Activated CD4-positive, alpha-beta T cell treated with anti-CD3 and anti-CD28 coated beads, Interleukin-2, amount 50 U/mL, for 16 hours (primary cell): ENCODE data around the gene MAL.

ENCODE experiments used
- DNase-seq: peaks from one replicate; pipeline ENCODE4 v3.0.0-alpha.2; 2020

The MAL gene

DNA sequence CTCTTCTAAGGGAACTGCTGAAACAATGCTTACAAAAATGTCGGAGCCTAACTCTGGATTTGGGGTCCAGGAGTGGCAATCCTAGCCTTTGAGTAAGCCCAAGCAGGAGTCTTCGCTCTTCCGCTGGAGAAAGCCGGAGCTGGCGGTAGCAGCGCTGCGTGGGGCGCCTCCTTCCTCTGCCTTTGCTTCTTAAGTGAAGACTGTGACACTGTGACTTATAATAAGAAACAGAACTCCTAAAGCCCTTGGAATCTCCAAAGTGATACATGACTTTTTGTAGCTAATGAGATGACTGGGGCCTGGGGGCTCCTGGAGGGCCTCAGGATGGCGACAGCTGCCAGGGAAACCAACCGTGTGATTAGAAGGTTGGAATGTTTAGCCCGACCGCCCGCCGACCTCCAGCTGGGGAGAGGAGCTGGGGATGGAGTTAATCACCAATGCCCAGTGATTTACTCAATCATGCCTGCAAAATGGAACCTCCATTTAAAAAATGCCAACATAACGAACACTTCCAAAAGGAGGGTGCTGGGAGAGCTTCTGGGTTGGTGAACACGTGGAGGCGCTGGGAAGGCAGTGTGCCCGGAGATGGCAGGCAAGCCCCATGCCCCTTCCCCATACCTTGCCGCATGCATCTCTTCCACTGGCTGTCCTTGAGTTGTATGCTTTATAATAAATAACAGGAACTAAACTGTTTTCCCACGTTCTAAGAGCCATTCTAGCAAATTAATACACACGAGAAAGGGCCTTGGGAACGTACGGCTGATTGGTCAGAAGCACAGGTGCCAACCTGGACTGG, 29.0 kb upstream of the MAL start:
- DNase-seq: no peak

DNA sequence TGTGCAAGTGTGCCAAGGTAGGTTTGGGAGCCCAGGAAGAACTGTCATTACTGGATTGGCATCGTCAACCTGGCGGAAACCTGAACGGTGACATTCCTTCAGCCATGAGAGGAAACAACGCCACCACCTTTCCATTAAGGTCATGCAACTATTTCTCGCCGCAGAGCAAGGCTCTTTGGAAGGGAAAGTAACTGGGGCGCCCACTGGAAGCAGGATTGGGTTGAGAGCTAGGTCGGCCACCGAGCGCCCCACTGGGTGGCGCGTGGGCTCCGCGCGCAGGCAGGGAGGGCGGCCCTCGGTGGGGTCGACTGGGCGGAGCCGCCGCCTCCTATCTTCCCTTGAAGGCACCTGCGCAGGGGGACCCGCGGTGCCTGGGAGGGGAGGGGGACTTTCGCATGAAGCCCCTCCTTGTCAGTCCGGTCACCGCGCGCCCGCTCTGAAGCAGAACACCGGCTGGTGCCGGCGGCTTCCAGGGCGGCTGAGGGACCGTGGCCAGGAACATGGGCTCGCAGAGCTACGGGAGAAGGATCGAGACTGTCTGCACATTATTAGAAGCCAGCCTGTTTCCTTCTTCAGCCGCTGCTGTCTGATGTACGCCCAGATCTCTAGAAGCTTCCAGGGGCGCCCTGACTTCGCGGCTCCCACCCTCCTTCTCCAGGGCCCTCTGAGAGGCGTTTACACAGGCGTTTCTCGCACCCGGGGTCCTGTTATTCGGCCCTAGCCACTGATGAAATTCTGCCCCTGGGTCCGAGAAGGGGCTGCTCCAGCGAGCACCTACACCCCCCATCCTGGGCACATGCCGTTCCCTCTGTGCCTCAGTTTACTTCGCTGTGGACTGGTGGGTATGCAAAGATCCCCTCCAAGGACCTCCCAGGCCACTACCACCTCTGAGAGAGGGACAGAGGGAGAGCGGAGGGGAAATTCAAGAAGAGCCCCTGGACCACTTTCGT, 27.3 kb upstream of the MAL start:
- DNase-seq: no peak

DNA sequence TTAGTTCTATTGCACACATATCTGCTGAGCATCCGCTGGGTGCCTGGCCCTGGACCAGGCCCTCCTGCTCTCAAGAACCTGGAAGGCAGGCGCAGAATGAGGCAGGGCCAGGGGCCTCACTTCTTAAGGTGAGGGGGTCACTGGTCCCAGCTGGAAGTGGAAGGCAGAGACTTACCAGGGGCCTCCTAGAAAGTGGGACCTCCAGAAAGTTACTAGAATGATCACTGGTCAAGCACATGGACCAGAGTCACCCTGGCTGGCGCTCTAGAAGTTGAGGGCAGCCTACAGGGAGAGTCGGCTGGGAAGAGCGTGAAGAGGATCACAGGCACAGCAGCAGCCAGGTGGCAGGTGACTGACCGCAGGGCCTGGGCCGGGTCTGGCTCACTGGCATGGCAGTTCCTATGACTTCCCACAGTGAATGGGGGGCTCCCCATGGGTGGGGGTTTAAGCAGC, 26.1 kb upstream of the MAL start:
- no peak for DNase-seq

DNA sequence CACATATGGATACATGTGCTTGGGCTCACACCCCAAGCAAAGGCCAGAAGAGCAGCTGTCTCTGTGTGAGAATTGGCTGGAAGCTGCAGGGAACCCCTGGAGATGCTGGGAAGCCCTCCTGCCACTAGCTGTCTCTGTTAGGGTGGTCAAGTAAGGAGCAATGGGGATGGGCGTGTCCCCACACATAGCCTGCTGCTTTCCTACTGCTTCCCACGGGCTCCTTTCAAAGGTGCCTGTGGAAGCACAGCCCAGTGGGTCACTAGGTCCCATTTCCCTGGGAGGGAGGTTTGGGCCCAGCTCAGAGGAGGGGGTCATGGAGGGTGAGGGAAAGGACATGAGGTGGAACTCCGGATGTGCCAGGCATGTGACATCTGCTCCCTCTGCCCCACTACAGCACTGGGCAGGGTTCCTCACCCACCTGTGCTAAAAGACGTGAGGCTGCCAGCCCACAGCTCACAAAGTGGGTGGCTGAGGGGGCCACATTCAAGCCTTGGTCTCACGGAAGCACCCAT, 24.4 kb upstream of the MAL start:
- DNase-seq: no peak

DNA sequence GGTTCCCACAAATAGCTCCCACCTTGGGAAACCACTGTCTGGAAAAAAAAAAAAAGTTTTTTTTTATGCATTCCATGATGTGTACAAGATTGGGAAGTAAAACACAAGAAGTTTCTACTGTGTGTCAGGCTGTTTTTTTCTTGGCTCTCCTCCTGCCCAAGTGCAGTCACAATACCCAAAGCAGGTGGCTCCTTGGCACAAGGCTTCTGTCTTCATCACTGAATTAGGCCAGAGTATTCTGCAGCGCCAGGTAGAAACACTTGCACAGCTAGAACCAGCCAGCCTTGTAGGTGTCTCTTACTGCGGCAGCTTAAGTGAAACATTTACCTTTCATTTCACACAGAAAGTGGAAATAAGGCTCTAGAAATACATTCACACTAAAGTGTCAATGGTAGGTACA, 23.8 kb upstream of the MAL start:
- no peak for DNase-seq

DNA sequence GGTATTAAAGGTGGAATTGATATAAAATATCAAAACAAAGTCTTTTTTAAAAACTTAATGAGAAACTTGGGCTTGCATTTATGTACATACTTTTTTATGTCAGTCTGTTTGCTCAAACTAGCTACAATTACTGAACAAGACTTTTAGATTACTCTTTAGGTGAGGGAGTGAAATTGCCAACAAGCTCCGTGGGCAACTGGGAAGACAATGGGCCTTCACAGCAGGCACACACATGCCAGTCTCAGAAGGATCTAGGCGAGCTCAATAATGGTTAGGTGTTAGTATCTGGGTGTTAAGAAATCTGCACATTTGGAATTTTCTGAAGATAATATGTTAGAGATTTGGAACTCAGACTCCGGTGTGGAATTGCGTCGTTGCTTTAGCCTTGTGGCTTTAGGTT, 23.0 kb upstream of the MAL start:
- DNase-seq: no peak

DNA sequence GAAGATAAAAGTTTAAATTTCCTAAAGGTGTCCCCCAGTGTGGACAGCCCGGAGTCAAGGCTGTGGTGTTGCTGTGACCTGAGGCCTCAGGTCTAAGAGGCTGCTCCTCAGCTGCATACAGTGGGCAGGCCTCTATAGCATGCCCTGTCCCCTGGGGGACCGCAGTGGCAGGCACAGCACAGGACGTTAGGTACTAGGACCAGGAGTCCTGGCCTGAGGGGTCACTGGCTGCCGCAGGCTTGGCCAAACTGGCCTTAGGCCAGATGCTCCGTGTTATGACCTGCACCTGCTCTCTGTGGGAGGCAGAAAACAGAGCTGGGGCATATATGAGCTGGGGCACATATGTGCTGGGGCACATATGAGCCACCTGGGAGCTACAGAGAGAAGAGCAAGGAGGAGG, 21.2 kb upstream of the MAL start:
- no peak for DNase-seq

DNA sequence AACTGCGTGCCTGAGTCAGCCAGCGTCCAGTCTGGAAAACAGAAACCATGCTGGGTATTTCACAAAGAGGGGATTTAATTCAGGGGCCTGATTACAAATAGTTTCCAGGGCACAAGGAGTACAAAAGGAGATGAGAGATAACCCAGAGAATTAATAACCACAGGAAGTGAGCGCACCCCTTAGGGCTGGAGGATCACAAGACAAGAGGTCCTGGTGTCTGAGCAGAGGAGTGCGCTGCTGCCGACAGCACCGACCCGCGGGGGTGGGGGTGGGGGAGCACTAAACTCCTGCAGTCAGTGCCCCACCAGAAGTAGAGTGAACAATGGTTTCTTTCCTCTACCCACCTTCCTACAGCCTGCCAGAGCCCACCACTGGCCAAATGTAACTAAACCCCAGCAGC, 20.8 kb upstream of the MAL start:
- no peak for DNase-seq

DNA sequence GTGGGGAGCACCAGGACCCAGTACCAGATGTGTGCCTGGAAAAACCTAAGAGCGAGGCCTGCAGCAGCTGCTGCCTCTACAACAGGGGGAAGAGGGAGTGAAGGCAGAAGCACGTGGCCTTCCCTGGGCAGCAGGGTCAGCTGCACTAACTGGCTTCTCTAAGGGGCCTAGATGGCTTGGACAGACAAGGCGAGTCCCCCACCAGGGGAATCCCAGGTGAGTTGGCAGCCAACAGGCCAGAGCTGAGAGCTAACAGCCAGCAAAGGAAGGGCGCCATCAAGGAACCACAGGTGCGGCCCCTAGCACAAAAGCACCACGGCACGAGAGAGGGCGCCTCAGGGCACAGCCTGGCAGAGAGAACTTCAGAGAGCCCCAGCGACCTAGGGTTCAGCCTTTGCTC, 19.8 kb upstream of the MAL start:
- no peak for DNase-seq

DNA sequence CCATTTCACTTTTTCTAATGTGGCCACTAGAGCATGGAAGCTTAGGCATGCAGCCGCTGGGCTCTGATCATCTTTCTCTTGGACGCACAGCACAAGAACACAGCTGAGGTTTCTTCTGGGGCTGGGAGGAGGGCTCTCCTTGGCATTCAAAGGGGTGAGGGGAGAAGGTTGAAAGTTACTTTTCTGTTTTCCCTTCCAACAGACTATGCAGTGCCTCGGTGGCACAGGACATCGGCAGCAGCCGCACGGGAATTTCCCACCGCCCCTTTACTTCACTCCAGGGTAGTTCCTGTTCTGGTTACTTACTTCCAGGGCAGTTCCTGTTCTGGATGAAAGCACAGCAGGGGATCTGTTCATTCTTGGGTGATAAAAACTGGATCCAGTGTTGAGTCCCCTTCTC, 18.9 kb upstream of the MAL start:
- no peak for DNase-seq

DNA sequence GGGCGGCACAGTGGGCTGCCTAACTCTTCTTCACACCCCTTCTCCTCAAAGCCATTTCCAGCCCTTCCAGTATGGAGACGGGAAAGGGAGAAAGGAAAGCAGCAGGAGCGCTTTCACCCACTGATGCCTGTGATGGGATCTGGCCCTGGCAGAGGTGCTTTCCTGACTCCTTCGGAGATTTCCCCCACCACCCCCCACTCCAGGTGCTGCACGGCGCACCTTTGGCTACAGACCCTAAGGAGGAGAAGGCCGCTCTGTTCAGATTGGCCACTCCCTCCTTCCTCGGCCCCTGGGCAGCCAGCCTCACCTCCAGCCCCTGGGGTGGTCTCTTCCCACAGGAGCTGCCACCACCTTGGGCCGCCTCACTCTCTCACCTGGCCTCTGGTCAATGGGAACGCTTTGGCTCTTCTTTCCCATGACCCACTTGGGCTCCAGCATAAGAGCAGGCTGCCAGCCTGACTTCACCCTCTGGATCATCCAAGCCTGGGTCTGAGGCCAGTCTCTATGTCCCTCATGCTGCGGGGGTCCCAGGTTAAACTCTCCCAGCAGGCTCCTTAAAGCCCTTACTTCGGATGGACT, 18.4 kb upstream of the MAL start:
- DNase-seq: no peak

DNA sequence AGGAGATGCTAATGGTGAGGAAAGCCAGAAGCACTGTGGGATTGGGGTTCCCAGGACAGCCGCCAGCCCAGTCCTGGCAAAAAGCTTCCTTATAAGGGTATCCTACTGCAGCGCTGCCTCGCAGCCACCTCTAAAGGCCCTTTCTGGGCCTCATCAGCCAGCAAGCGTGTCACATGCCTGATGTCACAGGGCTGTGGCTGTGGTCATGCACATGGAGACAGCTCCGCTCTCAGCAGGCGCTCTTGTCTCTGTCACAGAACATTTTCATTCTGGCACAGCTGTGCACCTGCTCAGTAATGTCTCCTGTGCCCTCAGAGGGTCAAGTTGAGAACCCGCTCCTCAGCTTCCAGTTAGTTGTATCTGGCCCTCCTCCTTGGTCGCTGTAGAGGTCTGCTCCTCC, 17.7 kb upstream of the MAL start:
- DNase-seq: no peak

DNA sequence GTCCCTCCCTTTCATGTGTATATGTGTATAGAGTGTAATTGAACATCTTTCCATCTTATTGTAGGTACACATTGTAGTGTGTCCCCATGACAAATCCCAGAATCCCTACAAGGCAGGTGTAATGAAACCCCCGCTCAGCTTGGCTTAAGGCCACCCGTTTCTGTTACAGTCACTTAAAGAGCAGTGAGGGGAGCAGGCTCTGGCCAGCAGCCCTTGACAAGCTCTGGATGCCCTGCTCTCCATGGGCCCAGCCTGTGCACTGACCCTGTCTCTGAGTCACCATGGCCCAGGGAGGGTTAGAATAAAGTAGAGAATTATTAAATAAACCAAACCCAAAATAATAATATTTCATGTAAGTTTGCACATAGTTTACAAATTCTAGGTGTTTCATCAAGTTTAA, 17.2 kb upstream of the MAL start:
- no peak for DNase-seq

DNA sequence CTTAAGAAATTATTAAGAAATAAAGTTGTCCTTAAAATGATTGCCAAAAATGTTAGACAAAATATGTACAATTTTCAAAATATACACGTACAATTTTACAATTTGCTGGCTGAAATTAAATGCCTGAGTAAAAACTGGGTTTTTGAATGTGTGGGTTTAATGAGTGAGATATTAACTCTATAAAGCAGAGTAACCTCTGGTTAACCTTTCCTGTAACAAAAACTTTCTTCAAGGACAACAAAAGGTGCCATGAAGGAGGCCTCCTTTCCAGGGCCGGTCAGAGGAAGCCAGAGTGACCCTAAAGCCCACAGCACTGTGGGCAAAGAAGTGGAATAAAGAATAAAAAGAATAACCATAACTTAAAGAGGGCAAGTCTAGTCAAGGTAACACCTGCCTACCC, 16.5 kb upstream of the MAL start:
- no peak for DNase-seq

DNA sequence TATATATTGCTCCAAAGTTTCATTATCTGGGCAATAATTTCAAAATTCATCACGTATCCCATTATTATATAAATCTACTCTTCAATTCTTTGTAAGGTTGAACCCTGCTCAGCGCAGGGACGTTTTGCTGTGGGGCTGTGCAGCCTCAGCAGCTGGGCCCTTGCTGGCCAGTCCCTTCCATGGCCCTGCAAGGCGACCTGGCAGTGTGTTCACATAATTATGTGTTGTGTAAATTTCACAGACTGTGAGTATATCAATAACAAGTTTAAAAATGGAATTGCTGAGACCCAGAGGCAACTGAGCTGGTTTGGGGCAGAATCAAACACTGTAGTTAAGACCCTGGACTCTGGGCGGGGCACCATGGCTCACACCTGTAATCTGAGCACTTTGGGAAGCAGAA, 16.1 kb upstream of the MAL start:
- DNase-seq: no peak

DNA sequence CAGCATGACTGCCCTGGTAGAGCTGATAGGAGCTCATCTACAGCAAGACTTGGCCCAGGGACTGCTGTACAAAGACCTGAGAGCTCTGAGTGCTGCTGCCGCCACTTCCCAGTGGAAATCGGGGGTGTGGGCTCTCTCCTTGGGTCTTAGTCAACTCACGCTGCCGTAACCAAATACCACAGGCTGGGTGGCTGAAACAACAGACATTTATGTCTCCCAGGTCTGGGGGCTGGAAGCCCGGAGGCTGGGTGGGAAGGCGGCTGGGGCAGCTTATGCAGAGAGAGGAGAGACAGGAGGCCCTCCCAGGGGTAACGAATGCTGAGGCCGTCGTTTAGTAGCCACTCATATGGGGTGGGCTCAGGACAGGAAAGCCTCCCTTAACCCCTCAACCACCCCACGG, 15.4 kb upstream of the MAL start:
- no peak for DNase-seq

DNA sequence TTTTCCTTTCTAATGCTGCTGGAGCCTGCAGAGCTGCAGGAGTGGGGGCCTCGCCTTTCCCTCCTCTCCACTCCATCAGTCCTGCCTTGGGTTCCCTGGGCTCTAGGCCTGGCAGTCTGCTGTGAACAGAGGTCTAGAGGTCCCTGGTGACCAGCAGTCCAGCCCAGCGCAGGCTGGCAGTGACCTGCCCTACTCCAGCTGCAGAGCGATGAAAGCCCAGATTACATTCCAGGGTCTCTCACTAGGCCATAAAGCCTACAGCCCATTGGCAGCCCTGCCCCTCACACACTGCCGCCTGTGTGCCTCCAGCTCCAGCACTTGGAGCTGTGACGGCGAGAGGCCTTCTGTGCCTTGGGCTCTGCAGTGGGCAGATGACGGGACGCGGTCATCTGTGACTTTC, 14.8 kb upstream of the MAL start:
- DNase-seq: no peak

DNA sequence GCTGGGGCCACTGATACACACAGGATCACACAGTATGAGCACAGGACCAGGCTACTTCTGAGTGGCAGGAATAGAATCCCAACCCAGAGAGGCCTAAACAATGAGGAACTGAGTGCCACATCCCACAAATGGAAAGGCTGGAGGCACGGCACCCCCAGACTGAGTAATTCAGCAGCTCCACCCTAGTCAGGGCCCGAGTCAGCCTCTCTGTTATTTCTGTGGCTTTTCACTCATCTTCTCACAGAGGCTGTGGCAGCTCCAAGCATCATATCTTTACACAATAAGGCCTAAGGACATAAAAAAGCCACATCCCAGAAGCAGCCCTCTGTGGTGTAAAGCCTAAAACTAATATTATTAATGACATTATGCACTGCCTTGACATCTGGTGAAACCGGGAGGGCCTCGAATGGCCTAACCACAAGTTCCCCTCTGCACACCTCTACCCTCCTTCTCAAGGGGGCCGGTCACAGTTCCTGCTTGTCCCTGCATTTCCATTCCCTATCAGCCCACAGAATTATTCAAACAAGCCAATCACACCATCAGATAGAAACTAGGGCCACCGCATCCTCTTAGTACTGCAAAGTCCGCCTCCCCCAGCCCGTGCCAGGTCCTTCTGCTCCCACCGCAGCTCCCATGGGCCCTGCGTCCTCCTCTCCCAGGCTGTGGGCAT, 12.5 kb upstream of the MAL start:
- no peak for DNase-seq

DNA sequence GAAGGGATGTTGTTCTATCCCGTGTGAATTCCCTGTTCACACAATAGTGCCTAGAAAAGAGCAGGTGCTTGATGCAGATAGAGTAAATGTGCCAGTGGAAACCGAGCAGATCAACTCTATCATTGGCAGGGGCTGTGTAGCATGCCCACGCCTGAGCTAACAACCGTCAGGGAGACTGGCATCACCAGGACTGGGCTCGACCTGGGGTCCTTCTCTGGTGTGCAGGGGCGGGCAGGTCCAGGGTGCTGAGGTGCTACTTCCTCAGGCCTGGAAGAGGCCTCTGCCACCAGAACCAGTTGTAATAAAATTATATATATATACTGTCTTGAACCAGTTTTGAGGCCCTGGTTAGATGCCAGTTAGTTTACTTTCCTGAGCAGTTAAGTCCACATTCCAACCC, 11.8 kb upstream of the MAL start:
- DNase-seq: no peak

DNA sequence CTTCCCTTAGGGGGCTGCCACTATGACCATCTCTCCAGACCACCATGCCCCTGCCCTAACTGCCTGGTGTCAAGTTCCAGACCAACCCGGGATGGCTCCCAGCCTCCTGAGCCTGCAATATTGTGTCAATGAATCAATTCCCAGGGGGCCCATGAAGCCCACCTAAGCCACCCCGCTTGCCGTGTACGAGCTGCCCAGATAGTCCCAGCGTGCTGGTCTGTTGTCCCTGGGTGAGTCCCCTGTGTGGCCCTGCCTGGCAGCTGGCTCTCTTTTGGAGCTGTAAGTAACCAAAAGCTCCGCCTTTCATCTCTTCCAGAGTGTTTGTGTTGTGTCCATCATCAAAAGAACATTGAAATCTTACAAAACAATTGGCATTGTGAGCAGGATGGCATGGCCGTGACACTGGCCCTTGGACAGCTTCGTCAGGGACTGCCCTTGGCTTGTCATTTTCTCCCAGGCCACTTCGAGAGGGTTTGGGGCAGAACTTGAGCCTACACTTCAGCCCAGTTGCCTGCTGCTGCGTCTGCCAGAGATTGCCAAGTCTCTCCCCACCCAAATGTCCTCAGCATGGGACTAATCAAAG, 11.3 kb upstream of the MAL start:
- DNase-seq: no peak

DNA sequence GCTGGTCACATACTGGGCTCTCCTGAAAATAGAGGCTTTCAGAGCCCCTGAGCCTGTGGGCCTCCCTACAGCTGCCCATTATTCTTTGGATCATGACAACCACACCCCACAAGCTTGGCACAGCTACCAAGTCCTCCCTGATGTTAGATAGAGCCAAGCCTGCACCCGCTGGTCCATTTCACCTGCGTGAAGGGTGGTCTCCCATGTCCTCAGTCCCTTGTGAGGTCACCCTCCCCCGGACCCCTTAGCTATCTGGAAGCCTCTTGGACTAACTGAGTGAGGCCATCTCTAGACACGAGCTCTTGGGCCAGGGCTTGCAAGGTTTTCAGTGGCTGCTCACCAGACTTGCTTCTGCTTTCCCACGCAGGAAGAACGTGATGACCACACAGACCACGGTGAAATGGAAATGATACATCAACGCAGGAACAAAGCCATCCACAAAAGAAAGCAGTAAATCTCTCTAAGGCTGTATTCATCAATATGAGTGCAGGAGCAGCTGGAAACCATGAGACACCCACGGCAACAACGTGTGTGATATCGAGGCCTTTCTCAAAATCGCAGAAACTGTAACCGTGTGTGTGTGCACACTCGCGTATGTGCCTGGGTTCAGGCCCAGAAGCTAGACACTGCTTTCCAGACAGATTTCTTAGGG, 10.1 kb upstream of the MAL start:
- peak; percentile 6 for DNase-seq

DNA sequence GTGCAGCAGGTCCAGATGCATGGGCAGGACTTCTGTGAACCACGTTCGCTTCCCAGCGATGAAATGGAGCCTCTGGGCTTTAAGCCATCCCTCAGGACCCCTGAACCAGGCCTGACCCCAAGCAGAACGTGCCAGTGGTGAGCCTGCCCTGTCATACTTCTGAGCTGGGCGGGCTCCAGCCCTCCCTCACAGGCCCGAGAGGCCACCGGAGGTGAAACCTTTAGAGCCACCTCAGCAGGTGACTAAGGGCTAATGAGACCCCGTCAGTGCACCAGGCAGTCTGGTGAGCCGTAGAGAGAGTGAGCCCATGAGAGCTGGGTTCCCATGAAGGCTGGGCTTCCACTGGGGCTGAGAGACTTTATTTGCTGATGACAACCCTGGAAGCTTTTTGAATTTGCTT, 8.9 kb upstream of the MAL start:
- no peak for DNase-seq
